ENCODE results near the gene TEX26.

TEX26 gene

DNA sequence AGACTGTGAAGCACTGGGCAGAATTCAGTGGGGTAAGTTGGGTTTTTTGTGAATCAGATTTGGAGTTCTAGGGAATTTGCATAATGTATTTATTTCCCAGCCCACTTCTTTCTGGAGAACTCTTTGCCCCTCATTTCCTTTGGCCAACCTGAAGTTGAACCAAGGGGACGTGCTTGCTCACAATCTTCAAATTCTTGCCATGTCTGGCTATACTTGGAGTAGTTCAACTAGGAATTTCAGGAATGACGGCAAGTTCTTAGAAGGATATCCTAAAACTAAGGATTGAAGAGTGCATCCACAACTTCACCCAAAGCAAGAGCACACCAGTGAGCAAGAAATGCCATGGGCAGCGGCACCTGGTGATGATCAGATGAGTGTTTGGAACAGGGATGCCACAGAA, 88.5 kb downstream of the TEX26 start:
- H3K4me2 ChIP-seq = no peak overlapping the region
- TF ChIP-seq Cebpa-rat (IDR thresholded peaks at IDR 0.05) = no peak
- no peaks in the 10 kb centered on the region for H3K4me1 ChIP-seq
- no peak overlapping the region for H3K27ac ChIP-seq
- no peaks in the 10 kb centered on the region for H4K20me1 ChIP-seq
- H3K9me3 ChIP-seq = peaks cover 4% of the 10 kb centered on the region; the same call in 1 of the 2 replicates
- H3K4me3 ChIP-seq = no peak overlapping the region
- no peak overlapping the region for H3K9ac ChIP-seq
- H3K36me3 ChIP-seq = no peaks in the 10 kb centered on the region
- no peaks in the 10 kb centered on the region for H3K27me3 ChIP-seq

DNA sequence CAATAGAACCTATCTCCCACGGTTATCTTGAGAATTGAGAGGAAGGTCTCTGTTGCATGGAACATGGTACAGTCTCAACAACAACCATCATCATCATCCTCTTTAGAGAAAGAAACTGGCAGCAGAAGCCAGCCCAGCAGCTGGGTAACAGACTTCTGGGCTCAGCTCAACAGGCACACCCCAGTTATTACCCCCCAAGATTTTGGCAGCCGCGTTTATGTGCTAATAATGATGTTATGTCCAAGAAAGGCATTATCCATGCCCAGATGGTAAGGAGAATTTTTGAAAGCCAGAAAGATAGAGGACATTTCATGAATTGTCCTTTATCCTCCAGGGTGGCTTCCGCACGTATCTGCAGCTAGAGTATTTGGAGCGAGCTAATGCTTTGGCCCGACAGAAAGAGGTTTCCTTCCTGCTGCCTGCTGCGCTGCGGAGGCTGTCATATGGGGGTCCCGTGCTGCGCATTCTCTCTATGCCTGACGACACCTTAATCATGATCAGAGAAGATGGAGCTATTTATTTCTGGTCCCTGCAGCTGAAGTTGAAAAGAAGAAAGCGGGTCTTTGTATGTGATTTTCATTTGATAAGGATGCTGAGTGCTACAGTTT, 89.9 kb downstream of the TEX26 start:
- H3K27ac ChIP-seq = no peak overlapping the region
- no peak overlapping the region for H3K4me2 ChIP-seq
- H3K36me3 ChIP-seq = no peaks in the 10 kb centered on the region
- H3K4me1 ChIP-seq = no peaks in the 10 kb centered on the region
- no peaks in the 10 kb centered on the region for H4K20me1 ChIP-seq
- H3K27me3 ChIP-seq = no peaks in the 10 kb centered on the region
- H3K4me3 ChIP-seq = no peak overlapping the region
- no peaks in the 10 kb centered on the region for H3K9me3 ChIP-seq
- no peak for TF ChIP-seq Cebpa-rat (IDR thresholded peaks at IDR 0.05)
- no peak overlapping the region for H3K9ac ChIP-seq

- no peak for TF ChIP-seq Cebpa-rat (IDR thresholded peaks at IDR 0.05)
- no peak overlapping the region for H3K9ac ChIP-seq
- H3K4me1 ChIP-seq = no peaks in the 10 kb centered on the region
- H3K27me3 ChIP-seq = no peaks in the 10 kb centered on the region
- no peaks in the 10 kb centered on the region for H3K36me3 ChIP-seq
- no peak overlapping the region for H3K27ac ChIP-seq
- H3K4me3 ChIP-seq = no peak overlapping the region
- H3K9me3 ChIP-seq = no peaks in the 10 kb centered on the region
- H3K4me2 ChIP-seq = no peak overlapping the region
- H4K20me1 ChIP-seq = no peaks in the 10 kb centered on the region
These were observed 90.6 kb downstream of the TEX26 start for GRCh38 chr13:31022928-31023530.

Measured in BLaER1 (cell line).